Measurements from ENCODE around the gene RTP4.

Gene RTP4

GRCh38 chr3:187368251-187369088, at the start of gene RTP4:
Gene RTP4 (plus strand): TSS chr3:187368385. CDS start chr3:187368442, 57 bp downstream.
- no peak for TF ChIP-seq CTCF (IDR thresholded peaks at IDR 0.05; ENCODE audit: extremely low read depth, missing control alignments)
- DNase-seq (ENCODE audit: low spot score) = peak; percentile 81

- peak; percentile 49 for DNase-seq (ENCODE audit: low spot score)
Measured at GRCh38 chr3:187318819-187319616, 49.2 kb upstream of the RTP4 start.

GRCh38 chr3:187319699-187320302, 48.4 kb upstream of the RTP4 start:
- peak; percentile 71 for TF ChIP-seq CTCF (IDR thresholded peaks at IDR 0.05; ENCODE audit: extremely low read depth, missing control alignments)
- DNase-seq (ENCODE audit: low spot score) = peak; percentile 61

More at GRCh38 chr3:187318819-187319616, 49.2 kb upstream of the RTP4 start:
- peak; percentile 63 for TF ChIP-seq CTCF (IDR thresholded peaks at IDR 0.05; ENCODE audit: extremely low read depth, missing control alignments)

GRCh38 chr3:187321766-187322165, 46.4 kb upstream of the RTP4 start:
- TF ChIP-seq CTCF (IDR thresholded peaks at IDR 0.05; ENCODE audit: extremely low read depth, missing control alignments) = no peak
- no peak for DNase-seq (ENCODE audit: low spot score)

- no peak for TF ChIP-seq CTCF (IDR thresholded peaks at IDR 0.05; ENCODE audit: extremely low read depth, missing control alignments)
- DNase-seq (ENCODE audit: low spot score) = no peak
Measured at GRCh38 chr3:187322291-187322690, 45.9 kb upstream of the RTP4 start.

GRCh38 chr3:187323091-187323490, 45.1 kb upstream of the RTP4 start:
- no peak for DNase-seq (ENCODE audit: low spot score)
- TF ChIP-seq CTCF (IDR thresholded peaks at IDR 0.05; ENCODE audit: extremely low read depth, missing control alignments) = no peak
